CD4-positive, alpha-beta T cell (primary cell): Measurements from ENCODE around the gene RUNX1. TPM values are rescaled to one million over a fixed set of nuclear protein-coding genes. Genes with fewer than 3 reads are reported as not detected.

Experiments used
- ATAC-seq: fragments of 200-7000 bp; cut with Tn5 transposase; one replicate; pipeline ENCODE4 v1.10.0; 2022; ENCODE audit warnings: mild to moderate bottlenecking; ENCODE audit not compliant: poor library complexity
- CTCF ChIA-PET: fragments of 350-600 bp; sonication (Branson Sonifier 250); formaldehyde crosslinking; loops from one replicate; lab custom pipeline; 2021; ENCODE audit warnings: antibody characterized with exemption, inconsistent platforms; lab: Charles Lee
- POLR2A ChIA-PET: fragments of 350-600 bp; sonication (Branson Sonifier 250); formaldehyde crosslinking; loops from one replicate; lab custom pipeline; 2021; ENCODE audit warnings: antibody characterized with exemption, inconsistent platforms; lab: Charles Lee
- DNase-seq, 14 experiments: peaks; one replicate each; pipeline ENCODE4 v3.0.0-alpha.2; 2013 to 2020; ENCODE audit warnings: mixed read lengths in 2 of 14
- H3K27ac ChIP-seq, 2 donors: one replicate each; pipeline versions ENCODE4 v1.5.1 to v1.7.0; 2013; ENCODE audit warnings: low read length in 2 of 2, low read depth in 1 of 2, mild to moderate bottlenecking in 1 of 2
- H3K27me3 ChIP-seq, 2 experiments: 1 replicate in 1 of 2; 2 replicates in 1 of 2; pipeline versions ENCODE4 v1.6.1 to v1.7.0; 2013; ENCODE audit warnings: low read length in 2 of 2, control low read depth in 1 of 2, mild to moderate bottlenecking in 1 of 2, moderate library complexity in 1 of 2; ENCODE audit not compliant: insufficient read depth in 2 of 2, control insufficient read depth in 1 of 2
- H3K36me3 ChIP-seq: one replicate; pipeline ENCODE4 v1.6.1; 2013; ENCODE audit warnings: low read length, control low read depth; ENCODE audit not compliant: insufficient read depth
- H3K4me1 ChIP-seq: one replicate; pipeline ENCODE4 v1.6.1; 2013; ENCODE audit warnings: low read length, control low read depth; ENCODE audit not compliant: insufficient read depth
- H3K4me3 ChIP-seq: one replicate; pipeline ENCODE4 v1.5.1; 2013; ENCODE audit warnings: mild to moderate bottlenecking, low read length, moderate library complexity
- H3K9me3 ChIP-seq, 2 experiments: 1 replicate in 1 of 2; 2 replicates in 1 of 2; pipeline versions ENCODE4 v1.6.1 to v1.7.0; 2013; ENCODE audit warnings: low read length in 2 of 2, mild to moderate bottlenecking in 2 of 2, control low read depth in 1 of 2, moderate library complexity in 1 of 2; ENCODE audit not compliant: control insufficient read depth in 1 of 2, insufficient read depth in 1 of 2
- H3K27ac Mint-ChIP-seq: one replicate; pipeline ENCODE4 v1.8.0; 2020; ENCODE audit warnings: mixed read lengths
- H3K27me3 Mint-ChIP-seq: one replicate; pipeline ENCODE4 v1.8.0; 2021; ENCODE audit warnings: mixed read lengths
- H3K36me3 Mint-ChIP-seq: one replicate; pipeline ENCODE4 v1.8.0; 2021; ENCODE audit warnings: low read depth, mixed read lengths
- H3K4me1 Mint-ChIP-seq: one replicate; pipeline ENCODE4 v1.8.0; 2021; ENCODE audit warnings: low read depth, mixed read lengths
- H3K4me3 Mint-ChIP-seq: one replicate; pipeline ENCODE4 v1.8.0; 2020; ENCODE audit warnings: mild to moderate bottlenecking, mixed read lengths
- H3K9me3 Mint-ChIP-seq: one replicate; pipeline ENCODE4 v1.8.0; 2020; ENCODE audit warnings: mixed read lengths
- CTCF ChIP-seq: fragments of 200-600 bp; IDR thresholded peaks from one replicate; pipeline ENCODE4 v1.8.0; 2022; ENCODE audit warnings: antibody characterized with exemption, mild to moderate bottlenecking
- intact Hi-C, 2 experiments: fragments of 100-400 bp; cut with DNase I in 1 of 2; cut with micrococcal nuclease in 1 of 2; formaldehyde crosslinking; loops; one replicate each; pipeline versions ENCODE4 v1.15.1 to v1.9.0; 2023 to 2025; cut with DNase I, micrococcal nuclease
- total RNA-seq, 174 experiments: library from RNA in 2 of 174; stranded (reverse) in 2 of 174; gene quantifications; one replicate each; pipeline ENCODE4 v1.2.3 and lab custom pipeline; 2021 to 2026

The RUNX1 gene
- total RNA-seq, 2 experiments from 2014 or later, result 71.7 to 74.3 TPM

GRCh38 chr21:34905218-34905537, 143.9 kb downstream of the RUNX1 start:
- Mint-ChIP-seq H3K27ac (peak overlapping the region; percentile 65), H3K36me3 (peaks cover 23% of the 10 kb centered on the region), H3K27me3 (no peaks in the 10 kb centered on the region), H3K4me1 (peaks cover 67% of the 10 kb centered on the region), H3K4me3 (no peak overlapping the region), H3K9me3 (no peaks in the 10 kb centered on the region)
- TF ChIP-seq CTCF, result no peak
- no peaks in the 10 kb centered on the region for H3K9me3 ChIP-seq
- ATAC-seq (no peak), DNase-seq (no peak)
- no peaks in the 10 kb centered on the region for H3K27me3 ChIP-seq
- intact Hi-C loops, result no loop called here
- CTCF ChIA-PET, result interaction anchor here (1.9 kb wide), 1 partner anchor 16 kb away, joined by 5 read pairs; no protein-coding TSS in a partner anchor
- POLR2A ChIA-PET, result interaction anchor here (0.6 to 2.0 kb wide), 2 partner anchors 20 to 29 kb away, joined by 3 to 6 read pairs; no protein-coding TSS in a partner anchor
- H3K4me3 ChIP-seq, result no peak overlapping the region
- peaks cover 14% of the 10 kb centered on the region for H3K4me1 ChIP-seq
- H3K27ac ChIP-seq, result no peak overlapping the region
- H3K36me3 ChIP-seq, result peaks cover 16% of the 10 kb centered on the region

- Histone ChIP-seq H3K4me3 (no peak overlapping the region), H3K27me3 (no peaks in the 10 kb centered on the region), H3K27ac (no peak overlapping the region), H3K9me3 (no peaks in the 10 kb centered on the region), H3K36me3 (peaks cover 11% of the 10 kb centered on the region), H3K4me1 (peaks cover 9% of the 10 kb centered on the region)
- Mint-ChIP-seq H3K27me3 (no peaks in the 10 kb centered on the region), H3K4me3 (no peak overlapping the region), H3K4me1 (peaks cover 63% of the 10 kb centered on the region), H3K36me3 (peaks cover 22% of the 10 kb centered on the region), H3K27ac (peak overlapping the region; percentile 65), H3K9me3 (no peaks in the 10 kb centered on the region)
- ChIA-PET POLR2A (interaction anchor here (2.0 kb wide), 1 partner anchor 29 kb away, joined by 6 read pairs; no protein-coding TSS in a partner anchor), CTCF (interaction anchor here (1.9 kb wide), 1 partner anchor 15 kb away, joined by 5 read pairs; no protein-coding TSS in a partner anchor)
- no peak for DNase-seq
- ATAC-seq, result no peak
- intact Hi-C loops, result no loop called here
- no peak for TF ChIP-seq CTCF
Measured at GRCh38 chr21:34904526-34905217, 144.4 kb downstream of the RUNX1 start.

- DNase-seq, result no peak
- H3K4me1 Mint-ChIP-seq, result peaks cover 49% of the 10 kb centered on the region
- POLR2A ChIA-PET, result interaction anchor here (1.1 to 1.5 kb wide), 2 partner anchors 11 to 36 kb away, joined by 4 to 5 read pairs; no protein-coding TSS in a partner anchor
- ATAC-seq, result no peak
- Histone ChIP-seq H3K27me3 (no peaks in the 10 kb centered on the region), H3K4me1 (no peaks in the 10 kb centered on the region), H3K9me3 (no peaks in the 10 kb centered on the region), H3K36me3 (peaks cover 26% of the 10 kb centered on the region), H3K4me3 (no peak overlapping the region), H3K27ac (no peak overlapping the region)
- H3K36me3 Mint-ChIP-seq, result peaks cover 51% of the 10 kb centered on the region
- no peak for TF ChIP-seq CTCF
- H3K27me3 Mint-ChIP-seq, result no peaks in the 10 kb centered on the region
- peak overlapping the region; percentile 54 for H3K27ac Mint-ChIP-seq
- H3K4me3 Mint-ChIP-seq, result no peak overlapping the region
- peaks cover 3% of the 10 kb centered on the region for H3K9me3 Mint-ChIP-seq
- CTCF ChIA-PET, result interaction anchor here (2.3 kb wide), 1 partner anchor 10 kb away, joined by 9 read pairs; no protein-coding TSS in a partner anchor
- intact Hi-C loops, result no loop called here
Measured at GRCh38 chr21:34900376-34900775, 148.7 kb downstream of the RUNX1 start.
